Hematopoietic multipotent progenitor cell treated with erythropoietin and hydrocortisone succinate and interleukin-3 and kit ligand, for 17 days (in vitro differentiated cells): Measurements from ENCODE around the gene MYADM.
"Not testable (repeated sequence)": the region's sequence is repeated elsewhere in the genome, so short reads cannot be mapped to it uniquely, and the experiment has no call there.

ENCODE experiments used
- DNase-seq: peaks from one replicate; pipeline ENCODE4 v3.0.0-alpha.2; 2015; ENCODE audit warnings: low spot score

MYADM gene

GRCh38 chr19:53868892-53869804 lies 1.5 kb downstream of the MYADM start:
- DNase-seq, result peak; percentile 13

DNA sequence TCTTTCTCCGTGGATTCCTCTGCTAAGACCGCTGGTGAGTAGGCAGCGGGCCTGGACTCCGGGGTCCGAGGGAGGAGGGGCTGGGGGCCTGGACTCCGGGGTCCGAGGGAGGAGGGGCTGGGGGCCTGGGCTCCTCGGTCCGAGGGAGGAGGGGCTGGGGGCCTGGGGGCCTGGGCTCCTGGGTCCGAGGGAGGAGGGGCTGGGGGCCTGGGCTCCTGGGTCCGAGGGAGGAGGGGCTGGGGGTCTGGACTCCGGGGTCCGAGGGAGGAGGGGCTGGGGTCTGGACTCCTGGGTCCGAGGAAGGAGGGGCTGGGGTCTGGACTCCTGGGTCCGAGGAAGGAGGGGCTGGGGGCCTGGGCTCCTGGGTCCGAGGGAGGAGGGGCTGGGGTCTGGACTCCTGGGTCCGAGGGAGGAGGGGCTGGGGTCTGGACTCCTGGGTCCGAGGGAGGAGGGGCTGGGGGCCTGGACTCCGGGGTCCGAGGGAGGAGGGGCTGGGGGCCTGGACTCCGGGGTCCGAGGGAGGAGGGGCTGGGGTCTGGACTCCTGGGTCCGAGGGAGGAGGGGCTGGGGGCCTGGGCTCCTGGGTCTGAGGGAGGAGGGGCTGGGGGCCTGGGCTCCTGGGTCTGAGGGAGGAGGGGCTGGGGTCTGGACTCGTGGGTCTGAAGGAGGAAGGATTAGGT lies 2.3 kb downstream of the MYADM start:
- not testable (repeated sequence) for DNase-seq

GRCh38 chr19:53870485-53870844 lies 2.8 kb downstream of the MYADM start:
- no peak for DNase-seq

DNA sequence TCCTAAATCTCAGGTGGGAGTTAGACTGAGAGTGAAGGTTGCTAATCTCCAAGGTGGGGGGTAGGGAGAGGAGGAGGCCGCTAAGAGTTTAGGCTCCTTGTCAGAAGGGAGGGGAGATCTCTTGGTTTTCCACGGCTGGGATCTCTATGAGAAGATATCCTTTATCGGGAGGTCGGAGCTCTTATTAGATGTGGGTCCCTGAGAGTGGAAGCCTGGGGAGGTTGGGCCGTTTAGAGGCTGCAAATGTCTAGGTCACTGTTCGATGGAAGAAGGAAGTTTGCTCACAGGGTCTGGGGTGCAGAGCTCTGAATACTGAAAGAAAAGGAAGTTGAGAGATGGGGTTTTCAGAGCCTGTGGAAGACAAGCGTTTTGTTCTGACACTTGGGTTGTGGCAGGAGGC lies 3.8 kb downstream of the MYADM start:
- DNase-seq, result no peak

DNA sequence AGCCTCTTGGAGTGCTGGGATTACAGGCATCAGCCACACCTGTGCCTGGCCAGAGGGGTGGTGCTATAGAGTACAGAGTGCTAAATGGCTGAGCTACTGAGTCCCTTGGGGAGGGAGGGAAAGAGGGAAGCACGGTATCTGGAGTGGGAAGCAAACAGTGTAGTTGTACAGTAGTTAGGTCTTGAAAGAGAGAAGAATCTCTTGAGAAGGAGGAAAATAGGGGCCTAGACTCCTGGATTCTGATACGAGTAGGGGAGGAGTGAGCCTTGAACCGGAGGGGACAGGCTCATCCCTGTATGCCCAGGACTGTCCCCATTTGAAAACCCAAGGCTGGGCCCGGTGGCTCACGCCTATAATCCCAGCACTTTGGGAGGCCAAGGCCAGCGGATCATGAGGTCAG lies 5.1 kb downstream of the MYADM start:
- DNase-seq, result no peak

DNA sequence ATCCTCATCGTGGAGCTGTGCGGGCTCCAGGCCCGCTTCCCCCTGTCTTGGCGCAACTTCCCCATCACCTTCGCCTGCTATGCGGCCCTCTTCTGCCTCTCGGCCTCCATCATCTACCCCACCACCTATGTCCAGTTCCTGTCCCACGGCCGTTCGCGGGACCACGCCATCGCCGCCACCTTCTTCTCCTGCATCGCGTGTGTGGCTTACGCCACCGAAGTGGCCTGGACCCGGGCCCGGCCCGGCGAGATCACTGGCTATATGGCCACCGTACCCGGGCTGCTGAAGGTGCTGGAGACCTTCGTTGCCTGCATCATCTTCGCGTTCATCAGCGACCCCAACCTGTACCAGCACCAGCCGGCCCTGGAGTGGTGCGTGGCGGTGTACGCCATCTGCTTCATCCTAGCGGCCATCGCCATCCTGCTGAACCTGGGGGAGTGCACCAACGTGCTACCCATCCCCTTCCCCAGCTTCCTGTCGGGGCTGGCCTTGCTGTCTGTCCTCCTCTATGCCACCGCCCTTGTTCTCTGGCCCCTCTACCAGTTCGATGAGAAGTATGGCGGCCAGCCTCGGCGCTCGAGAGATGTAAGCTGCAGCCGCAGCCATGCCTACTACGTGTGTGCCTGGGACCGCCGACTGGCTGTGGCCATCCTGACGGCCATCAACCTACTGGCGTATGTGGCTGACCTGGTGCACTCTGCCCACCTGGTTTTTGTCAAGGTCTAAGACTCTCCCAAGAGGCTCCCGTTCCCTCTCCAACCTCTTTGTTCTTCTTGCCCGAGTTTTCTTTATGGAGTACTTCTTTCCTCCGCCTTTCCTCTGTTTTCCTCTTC lies 6.3 kb downstream of the MYADM start:
- DNase-seq, result no peak

- no peak for DNase-seq
These were observed 6.9 kb downstream of the MYADM start for GRCh38 chr19:53874606-53874990.

- DNase-seq, result no peak
These were observed 8.1 kb downstream of the MYADM start for GRCh38 chr19:53875602-53876325.

- no peak for DNase-seq
These were observed 9.1 kb downstream of the MYADM start for GRCh38 chr19:53876651-53877224.

DNA sequence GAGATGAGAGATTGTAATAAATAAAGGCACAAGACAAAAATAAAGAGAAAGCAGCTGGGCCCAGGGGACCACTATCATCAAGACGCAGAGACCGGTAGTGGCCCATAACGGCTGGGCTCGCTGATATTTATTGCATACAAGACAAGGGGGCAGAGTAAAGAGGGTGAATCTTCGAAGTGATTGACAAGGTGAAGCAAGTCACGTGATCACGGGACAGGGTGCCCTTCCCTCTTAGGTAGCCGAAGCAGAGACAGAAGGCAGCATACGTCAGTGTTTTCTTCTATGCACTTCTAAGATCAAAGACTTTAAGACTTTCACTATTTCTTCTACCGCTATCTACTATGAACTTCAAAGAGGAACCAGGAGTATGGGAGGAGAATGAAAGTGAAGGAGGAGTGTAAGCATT lies 9.7 kb downstream of the MYADM start:
- DNase-seq, result no peak

GRCh38 chr19:53878776-53879139 lies 11.1 kb downstream of the MYADM start:
- no peak for DNase-seq

- DNase-seq, result no peak
These were observed 11.7 kb downstream of the MYADM start for GRCh38 chr19:53879140-53880081.

DNA sequence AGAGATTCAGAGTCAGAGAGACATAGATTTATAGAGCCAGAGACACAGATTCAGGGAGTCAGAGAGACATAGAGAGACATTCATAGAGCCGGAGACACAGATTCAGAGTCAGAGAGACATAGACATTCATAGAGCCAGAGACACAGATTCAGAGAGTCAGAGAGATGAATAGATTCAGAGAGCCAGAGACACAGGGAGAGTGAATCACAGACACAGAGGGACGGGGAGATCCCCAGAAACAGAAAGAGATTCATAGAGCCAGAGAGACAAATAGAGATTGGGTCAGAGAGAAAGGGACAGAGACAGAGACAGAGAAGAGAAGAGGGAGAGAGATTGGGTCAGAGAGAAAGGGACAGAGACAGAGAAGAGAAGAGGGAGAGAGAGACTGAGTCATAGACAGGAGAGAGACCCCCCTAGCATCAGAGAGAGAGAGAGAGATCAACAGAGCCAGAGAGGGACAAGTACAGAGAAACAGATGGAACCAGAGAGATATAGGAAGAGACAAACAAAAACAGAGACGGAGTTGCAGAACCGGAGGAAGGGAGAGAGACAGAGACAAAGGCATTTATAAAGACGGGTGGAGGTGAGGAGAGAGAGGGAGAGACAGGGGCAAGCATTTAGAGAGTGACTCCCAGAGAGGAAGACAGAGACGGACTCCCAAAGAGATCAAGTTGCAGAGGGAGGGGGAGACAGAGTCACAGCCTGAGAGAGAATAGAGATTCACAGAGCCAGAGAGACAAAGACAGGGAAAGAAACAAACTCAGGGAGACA lies 13.2 kb downstream of the MYADM start:
- DNase-seq, result no peak

GRCh38 chr19:53881482-53882390 lies 14.1 kb downstream of the MYADM start, which contains the start of gene PRKCG:
PRKCG (plus strand) TSS chr19:53882197; CDS start chr19:53882495, 298 bp downstream.
- no peak for DNase-seq

- DNase-seq, result no peak
These were observed 14.8 kb downstream of the MYADM start for GRCh38 chr19:53882391-53883050.

- DNase-seq, result no peak
These were observed 15.6 kb downstream of the MYADM start for GRCh38 chr19:53883231-53883661.

GRCh38 chr19:53883741-53884140 lies 16.1 kb downstream of the MYADM start:
- no peak for DNase-seq

DNA sequence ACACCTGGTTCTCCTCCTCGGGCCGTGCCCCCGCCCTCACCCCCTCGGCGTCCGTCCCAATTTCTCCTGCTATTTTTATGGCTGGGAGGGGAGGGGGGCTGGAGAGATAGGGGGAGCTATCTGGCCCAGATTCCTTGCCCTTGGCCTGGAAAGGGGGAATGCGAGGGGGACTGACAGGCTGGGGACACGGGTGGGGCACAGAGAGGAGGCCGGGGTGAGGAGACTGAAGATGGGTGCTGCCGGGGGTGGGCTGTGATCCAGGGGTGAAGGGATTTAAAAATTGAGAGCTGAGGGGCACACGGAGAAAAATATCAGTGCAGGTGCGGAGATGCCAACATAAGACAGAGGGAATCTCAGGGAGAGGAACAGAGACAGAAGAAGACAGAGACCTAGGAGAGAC lies 16.6 kb downstream of the MYADM start:
- DNase-seq, result no peak
